Retinal pigment epithelial cell (primary cell): ENCODE data around the gene OR1I1.

Experiments
- DNase-seq: peaks from one replicate; pipeline ENCODE4 v3.0.0-alpha.2; 2010; ENCODE audit warnings: low read depth
- H3K4me3 ChIP-seq: 2 replicates; pipeline ENCODE4 v1.5.1; 2011; ENCODE audit warnings: mild to moderate bottlenecking, low read length, control low read depth, moderate library complexity
- TF ChIP-seq, protein P1 (sequence below): conservative IDR thresholded peaks from 2 replicates; pipeline ENCODE4 v1.5.1; 2011; ENCODE audit warnings: low read depth, low read length, control low read depth, inconsistent platforms

Gene OR1I1

DNA sequence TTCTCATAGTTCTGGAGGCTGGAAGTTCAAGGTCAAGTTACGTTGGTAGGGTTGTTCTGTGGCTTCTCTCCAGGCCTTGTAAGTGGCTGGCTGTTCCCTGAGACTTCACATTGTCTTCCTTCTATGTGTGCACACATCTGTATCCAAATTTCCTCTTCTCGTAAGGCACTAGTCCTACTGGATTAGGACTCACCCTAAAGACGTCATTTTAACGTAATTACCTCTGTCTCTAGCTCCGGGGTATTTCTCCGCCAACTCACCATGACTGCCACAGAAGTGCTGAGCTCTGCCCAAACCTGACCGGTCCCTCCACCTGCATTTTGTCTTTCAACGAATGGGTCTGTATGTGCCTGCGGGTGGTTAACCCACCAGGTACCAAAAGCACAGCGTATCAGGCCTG, 16.4 kb downstream of the OR1I1 start:
- H3K4me3 ChIP-seq: no peak overlapping the region
- TF ChIP-seq, protein P1, sequence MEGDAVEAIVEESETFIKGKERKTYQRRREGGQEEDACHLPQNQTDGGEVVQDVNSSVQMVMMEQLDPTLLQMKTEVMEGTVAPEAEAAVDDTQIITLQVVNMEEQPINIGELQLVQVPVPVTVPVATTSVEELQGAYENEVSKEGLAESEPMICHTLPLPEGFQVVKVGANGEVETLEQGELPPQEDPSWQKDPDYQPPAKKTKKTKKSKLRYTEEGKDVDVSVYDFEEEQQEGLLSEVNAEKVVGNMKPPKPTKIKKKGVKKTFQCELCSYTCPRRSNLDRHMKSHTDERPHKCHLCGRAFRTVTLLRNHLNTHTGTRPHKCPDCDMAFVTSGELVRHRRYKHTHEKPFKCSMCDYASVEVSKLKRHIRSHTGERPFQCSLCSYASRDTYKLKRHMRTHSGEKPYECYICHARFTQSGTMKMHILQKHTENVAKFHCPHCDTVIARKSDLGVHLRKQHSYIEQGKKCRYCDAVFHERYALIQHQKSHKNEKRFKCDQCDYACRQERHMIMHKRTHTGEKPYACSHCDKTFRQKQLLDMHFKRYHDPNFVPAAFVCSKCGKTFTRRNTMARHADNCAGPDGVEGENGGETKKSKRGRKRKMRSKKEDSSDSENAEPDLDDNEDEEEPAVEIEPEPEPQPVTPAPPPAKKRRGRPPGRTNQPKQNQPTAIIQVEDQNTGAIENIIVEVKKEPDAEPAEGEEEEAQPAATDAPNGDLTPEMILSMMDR: no peak
- no peak for DNase-seq

- H3K4me3 ChIP-seq: no peak overlapping the region
- TF ChIP-seq, protein P1: no peak
- no peak for DNase-seq
These were observed 17.1 kb downstream of the OR1I1 start for GRCh38 chr19:15099017-15099582.

DNA sequence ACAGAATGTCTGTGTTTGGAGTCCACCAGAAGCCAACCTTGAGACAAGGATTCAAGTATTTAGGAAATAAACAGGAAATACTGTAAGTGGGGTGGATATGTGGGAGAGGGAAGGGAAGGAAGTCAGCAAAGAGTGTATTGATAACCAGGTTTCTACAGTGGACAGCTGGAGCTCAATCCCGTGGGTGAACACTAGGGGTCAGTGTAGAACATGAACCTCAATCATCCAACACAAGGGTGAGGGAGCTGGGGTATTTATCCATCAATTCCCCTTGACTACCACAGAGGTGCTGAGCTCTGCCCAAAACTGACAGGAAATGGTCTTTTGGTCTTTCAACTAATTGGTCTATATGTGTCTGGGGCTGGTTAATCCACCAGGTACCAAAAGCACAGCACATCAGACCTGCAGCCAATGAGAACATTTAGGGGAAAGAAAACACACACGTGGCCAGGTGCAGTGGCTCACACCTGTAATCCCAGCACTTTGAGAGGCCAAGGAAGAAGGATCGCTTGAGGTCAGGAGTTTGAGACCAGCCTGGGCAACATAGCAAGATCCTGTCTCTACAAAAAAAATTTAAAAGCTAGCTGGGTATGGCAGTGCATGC, 19.6 kb downstream of the OR1I1 start:
- TF ChIP-seq, protein P1: peak; percentile 81
- H3K4me3 ChIP-seq: no peak overlapping the region
- DNase-seq: no peak

DNA sequence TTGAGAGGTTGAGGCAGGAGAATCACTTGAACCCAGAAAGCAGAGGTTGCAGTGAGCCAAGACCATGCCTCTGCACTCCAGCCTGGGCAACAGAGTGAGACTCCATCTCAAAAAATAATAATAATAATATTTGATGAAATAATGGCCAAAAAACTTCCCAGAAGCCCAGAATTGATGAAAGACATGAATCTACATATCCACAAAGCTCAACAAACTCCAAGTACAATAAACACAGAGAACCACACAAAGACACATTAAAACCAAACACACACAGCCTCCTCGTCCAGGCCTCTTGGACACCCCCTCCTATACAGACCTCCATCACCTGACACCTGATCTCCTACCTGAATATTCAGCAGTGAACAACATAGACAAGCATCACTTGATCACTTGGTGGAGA, 22.0 kb downstream of the OR1I1 start:
- TF ChIP-seq, protein P1: no peak
- no peak for DNase-seq
- H3K4me3 ChIP-seq: no peak overlapping the region

DNA sequence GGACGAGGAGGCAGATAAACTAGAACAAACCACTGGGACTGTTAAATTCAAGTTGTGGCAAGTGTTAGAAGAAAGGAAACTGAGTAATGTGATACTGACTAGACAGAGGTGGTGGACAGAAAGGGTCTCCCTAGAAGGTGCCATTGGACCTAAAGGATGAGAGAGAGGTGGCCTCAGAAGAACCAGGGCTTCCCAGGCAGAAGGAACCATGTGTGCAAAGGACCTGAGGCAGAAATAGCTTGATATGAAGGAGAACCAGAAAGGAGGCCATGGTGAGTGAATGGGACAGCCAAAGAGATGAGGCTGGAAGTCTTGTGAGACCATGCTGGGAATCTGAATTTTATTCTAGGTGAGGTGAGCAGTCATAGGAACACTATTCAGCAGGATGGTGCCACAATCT, 22.4 kb downstream of the OR1I1 start:
- H3K4me3 ChIP-seq: no peak overlapping the region
- TF ChIP-seq, protein P1: no peak
- no peak for DNase-seq

GRCh38 chr19:15105044-15105443, 23.0 kb downstream of the OR1I1 start:
- TF ChIP-seq, protein P1: no peak
- DNase-seq: no peak
- no peak overlapping the region for H3K4me3 ChIP-seq
